Neural progenitor cell (in vitro differentiated cells): ENCODE measurements around the gene KRTAP9-8.
"Not testable (repeated sequence)": the region's sequence is repeated elsewhere in the genome, so short reads cannot be mapped to it uniquely, and the experiment has no call there.

ENCODE experiments used
- CTCF ChIP-seq: fragments of 200-600 bp; sonication (generic); IDR thresholded peaks from 2 replicates; pipeline ENCODE4 v1.5.1; 2017; ENCODE audit warnings: antibody characterized with exemption, mild to moderate bottlenecking
- EZH2 ChIP-seq: fragments of 200-600 bp; sonication (generic); IDR thresholded peaks from 2 replicates; pipeline ENCODE4 v1.6.1; 2017; ENCODE audit warnings: antibody characterized with exemption, mild to moderate bottlenecking, moderate library complexity
- EZH2phosphoT487 ChIP-seq: fragments of 200-600 bp; sonication (generic); IDR thresholded peaks from 2 replicates; pipeline ENCODE4 v1.6.1; 2017; ENCODE audit warnings: antibody characterized with exemption

GRCh38 chr17:41246995-41247787 lies 9.4 kb downstream of the KRTAP9-8 start:
- not testable (repeated sequence) for TF ChIP-seq EZH2, EZH2phosphoT487, CTCF
